HEK293 (cell line): ENCODE data around the gene BCAN.

Experiments
- BCL11A ChIP-seq: fragments of 450-650 bp; formaldehyde crosslinking; IDR thresholded peaks from 2 replicates; pipeline ENCODE4 v1.5.1; 2016; ENCODE audit warnings: low read depth, missing biosample characterization, missing genetic modification characterization
- GFI1B ChIP-seq: fragments of 450-650 bp; formaldehyde crosslinking; IDR thresholded peaks from 2 replicates; pipeline ENCODE4 v1.5.1; 2016; ENCODE audit warnings: missing biosample characterization, missing genetic modification characterization
- GLIS1 ChIP-seq: fragments of 450-650 bp; formaldehyde crosslinking; IDR thresholded peaks from 2 replicates; pipeline ENCODE4 v1.5.1; 2016; ENCODE audit warnings: missing biosample characterization, missing genetic modification characterization
- KLF16 ChIP-seq: fragments of 450-650 bp; formaldehyde crosslinking; IDR thresholded peaks from 2 replicates; pipeline ENCODE4 v1.5.1; 2017; ENCODE audit warnings: missing biosample characterization, missing genetic modification characterization
- PATZ1 ChIP-seq: fragments of 450-650 bp; formaldehyde crosslinking; IDR thresholded peaks from 2 replicates; pipeline ENCODE4 v1.5.1; 2016; ENCODE audit warnings: missing biosample characterization, missing genetic modification characterization
- PRDM4 ChIP-seq: fragments of 450-650 bp; formaldehyde crosslinking; IDR thresholded peaks from 2 replicates; pipeline ENCODE4 v1.5.1; 2017; ENCODE audit warnings: missing biosample characterization, missing genetic modification characterization
- REPIN1 ChIP-seq: fragments of 450-650 bp; formaldehyde crosslinking; IDR thresholded peaks from 2 replicates; pipeline ENCODE4 v1.5.1; 2017; ENCODE audit warnings: missing biosample characterization, missing genetic modification characterization, low read depth
- REST ChIP-seq: fragments of 450-650 bp; formaldehyde crosslinking; IDR thresholded peaks from 2 replicates; pipeline ENCODE4 v1.5.1; 2016; ENCODE audit warnings: missing biosample characterization, missing genetic modification characterization
- SCRT2 ChIP-seq: fragments of 450-650 bp; formaldehyde crosslinking; IDR thresholded peaks from 2 replicates; pipeline ENCODE4 v1.5.1; 2016; ENCODE audit warnings: missing biosample characterization, missing genetic modification characterization
- SP3 ChIP-seq: fragments of 450-650 bp; formaldehyde crosslinking; IDR thresholded peaks from 2 replicates; pipeline ENCODE4 v1.5.1; 2016; ENCODE audit warnings: missing biosample characterization, missing genetic modification characterization
- ZBTB8A ChIP-seq: fragments of 450-650 bp; formaldehyde crosslinking; IDR thresholded peaks from 2 replicates; pipeline ENCODE4 v1.5.1; 2016; ENCODE audit warnings: missing biosample characterization, missing genetic modification characterization
- ZFHX2 ChIP-seq: fragments of 450-650 bp; formaldehyde crosslinking; conservative IDR thresholded peaks from 2 replicates; pipeline ENCODE4 v1.5.1; 2016; ENCODE audit warnings: missing biosample characterization, missing genetic modification characterization
- ZNF2 ChIP-seq: fragments of 450-650 bp; formaldehyde crosslinking; IDR thresholded peaks from 2 replicates; pipeline ENCODE4 v1.5.1; 2016; ENCODE audit warnings: missing biosample characterization, missing genetic modification characterization
- ZNF223 ChIP-seq: fragments of 450-650 bp; formaldehyde crosslinking; IDR thresholded peaks from 2 replicates; pipeline ENCODE4 v1.5.1; 2016; ENCODE audit warnings: missing biosample characterization, missing genetic modification characterization
- ZNF248 ChIP-seq: fragments of 450-650 bp; formaldehyde crosslinking; IDR thresholded peaks from 2 replicates; pipeline ENCODE4 v1.5.1; 2017; ENCODE audit warnings: missing biosample characterization, missing genetic modification characterization
- ZNF26 ChIP-seq: fragments of 450-650 bp; formaldehyde crosslinking; IDR thresholded peaks from 2 replicates; pipeline ENCODE4 v1.5.1; 2016; ENCODE audit warnings: missing biosample characterization, missing genetic modification characterization
- ZNF350 ChIP-seq: fragments of 450-650 bp; formaldehyde crosslinking; IDR thresholded peaks from 2 replicates; pipeline ENCODE4 v1.5.0; 2017; ENCODE audit warnings: missing biosample characterization, mild to moderate bottlenecking, missing genetic modification characterization
- ZNF366 ChIP-seq: fragments of 450-650 bp; formaldehyde crosslinking; conservative IDR thresholded peaks from 2 replicates; pipeline ENCODE4 v1.5.1; 2016; ENCODE audit warnings: missing biosample characterization, missing genetic modification characterization
- ZNF529 ChIP-seq: fragments of 450-650 bp; formaldehyde crosslinking; IDR thresholded peaks from 2 replicates; pipeline ENCODE4 v1.5.1; 2017; ENCODE audit warnings: missing genetic modification characterization, missing biosample characterization; ENCODE audit not compliant: insufficient replicate concordance
- ZNF544 ChIP-seq: fragments of 450-650 bp; formaldehyde crosslinking; IDR thresholded peaks from 2 replicates; pipeline ENCODE4 v1.5.0; 2017; ENCODE audit warnings: missing biosample characterization, missing genetic modification characterization
- ZNF560 ChIP-seq: fragments of 450-650 bp; formaldehyde crosslinking; IDR thresholded peaks from 2 replicates; pipeline ENCODE4 v1.5.1; 2017; ENCODE audit warnings: missing biosample characterization, missing genetic modification characterization, borderline replicate concordance
- ZNF580 ChIP-seq: fragments of 450-650 bp; formaldehyde crosslinking; IDR thresholded peaks from 2 replicates; pipeline ENCODE4 v1.5.1; 2016; ENCODE audit warnings: missing biosample characterization, missing genetic modification characterization
- ZNF658 ChIP-seq: fragments of 450-650 bp; formaldehyde crosslinking; IDR thresholded peaks from 2 replicates; pipeline ENCODE4; 2016; ENCODE audit warnings: missing biosample characterization, missing genetic modification characterization
- ZNF701 ChIP-seq: fragments of 450-650 bp; formaldehyde crosslinking; IDR thresholded peaks from 2 replicates; pipeline ENCODE4 v1.5.1; 2016; ENCODE audit warnings: missing biosample characterization, missing genetic modification characterization
- ZNF707 ChIP-seq: fragments of 450-650 bp; formaldehyde crosslinking; IDR thresholded peaks from 2 replicates; pipeline ENCODE4 v1.5.1; 2016; ENCODE audit warnings: missing biosample characterization, missing genetic modification characterization
- ZNF792 ChIP-seq: fragments of 450-650 bp; formaldehyde crosslinking; IDR thresholded peaks from 2 replicates; pipeline ENCODE4 v1.5.1; 2016; ENCODE audit warnings: missing biosample characterization, missing genetic modification characterization
- ZXDB ChIP-seq: fragments of 450-650 bp; formaldehyde crosslinking; IDR thresholded peaks from 2 replicates; pipeline ENCODE4 v1.5.1; 2016; ENCODE audit warnings: missing biosample characterization, missing genetic modification characterization
- TF ChIP-seq, protein P1 (sequence below): fragments of 450-650 bp; IDR thresholded peaks from 2 replicates; pipeline ENCODE4 v1.5.1; 2018; ENCODE audit warnings: missing biosample characterization, missing genetic modification characterization

Gene BCAN

GRCh38 chr1:156652131-156652991 lies 10.4 kb downstream of the BCAN start (continued):
- TF ChIP-seq ZBTB8A: no peak
- TF ChIP-seq ZNF792 (tag by site-specific recombination): no peak
- TF ChIP-seq, protein P1, sequence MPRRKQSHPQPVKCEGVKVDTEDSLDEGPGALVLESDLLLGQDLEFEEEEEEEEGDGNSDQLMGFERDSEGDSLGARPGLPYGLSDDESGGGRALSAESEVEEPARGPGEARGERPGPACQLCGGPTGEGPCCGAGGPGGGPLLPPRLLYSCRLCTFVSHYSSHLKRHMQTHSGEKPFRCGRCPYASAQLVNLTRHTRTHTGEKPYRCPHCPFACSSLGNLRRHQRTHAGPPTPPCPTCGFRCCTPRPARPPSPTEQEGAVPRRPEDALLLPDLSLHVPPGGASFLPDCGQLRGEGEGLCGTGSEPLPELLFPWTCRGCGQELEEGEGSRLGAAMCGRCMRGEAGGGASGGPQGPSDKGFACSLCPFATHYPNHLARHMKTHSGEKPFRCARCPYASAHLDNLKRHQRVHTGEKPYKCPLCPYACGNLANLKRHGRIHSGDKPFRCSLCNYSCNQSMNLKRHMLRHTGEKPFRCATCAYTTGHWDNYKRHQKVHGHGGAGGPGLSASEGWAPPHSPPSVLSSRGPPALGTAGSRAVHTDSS: peak; percentile 80; the same call in 1 of the 2 replicates
- TF ChIP-seq KLF16 (tag by site-specific recombination): no peak
- TF ChIP-seq ZNF701 (tag by site-specific recombination): no peak
- TF ChIP-seq REPIN1 (tag by site-specific recombination): no peak
- no peak for TF ChIP-seq ZNF529
- TF ChIP-seq ZNF350: no peak
- TF ChIP-seq ZNF248: no peak
- TF ChIP-seq ZNF658: no peak
- TF ChIP-seq ZNF223 (tag by site-specific recombination): no peak
- no peak for TF ChIP-seq ZNF544 (tag by site-specific recombination)
- no peak for TF ChIP-seq SCRT2 (tag by site-specific recombination)
- TF ChIP-seq ZNF707 (tag by site-specific recombination): no peak
- no peak for TF ChIP-seq ZNF560 (tag by site-specific recombination)
- TF ChIP-seq ZXDB (tag by site-specific recombination): no peak
- no peak for TF ChIP-seq GFI1B (tag by site-specific recombination)
- TF ChIP-seq BCL11A: no peak
- TF ChIP-seq GLIS1 (tag by site-specific recombination): peak; percentile 8; the same call in 1 of the 2 replicates
- peak; percentile 66 for TF ChIP-seq ZFHX2 (tag by site-specific recombination)
- TF ChIP-seq ZNF2: no peak
- no peak for TF ChIP-seq SP3
- no peak for TF ChIP-seq ZNF580 (tag by site-specific recombination)
- no peak for TF ChIP-seq PRDM4 (tag by site-specific recombination)
- no peak for TF ChIP-seq PATZ1 (tag by site-specific recombination)
- TF ChIP-seq ZNF366: no peak
- TF ChIP-seq ZNF26: no peak
- TF ChIP-seq REST: peak; percentile 99
